Stimulated activated CD4-positive, alpha-beta T cell treated with anti-CD3 and anti-CD28 coated beads, Interleukin-1b, Interleukin-23, amount 100 ng/mL, for 48 hours (primary cell): ENCODE data around the gene TRIP6.
"Not testable (repeated sequence)": the region's sequence is repeated elsewhere in the genome, so short reads cannot be mapped to it uniquely, and the experiment has no call there.

Experiments used
- DNase-seq: peaks from one replicate; pipeline ENCODE4 v3.0.0-alpha.2; 2020

Gene TRIP6

GRCh38 chr7:100919335-100919734 lies 52.1 kb downstream of the TRIP6 start:
- DNase-seq = not testable (repeated sequence)

GRCh38 chr7:100919779-100920437 lies 52.7 kb downstream of the TRIP6 start:
- DNase-seq = not testable (repeated sequence)

- no peak for DNase-seq
Measured at GRCh38 chr7:100921039-100921438, 53.9 kb downstream of the TRIP6 start.
